GM10847 (cell line): ENCODE measurements around the gene PTBP3.

Experiments
- POLR2A ChIP-seq: IDR thresholded peaks from 2 replicates; pipeline ENCODE4 v1.6.1; 2011; ENCODE audit not compliant: insufficient read length; ENCODE audit errors: extremely low read depth

The PTBP3 gene

GRCh38 chr9:112367465-112367864 lies 34.0 kb upstream of the PTBP3 start:
- no peak for TF ChIP-seq POLR2A

DNA sequence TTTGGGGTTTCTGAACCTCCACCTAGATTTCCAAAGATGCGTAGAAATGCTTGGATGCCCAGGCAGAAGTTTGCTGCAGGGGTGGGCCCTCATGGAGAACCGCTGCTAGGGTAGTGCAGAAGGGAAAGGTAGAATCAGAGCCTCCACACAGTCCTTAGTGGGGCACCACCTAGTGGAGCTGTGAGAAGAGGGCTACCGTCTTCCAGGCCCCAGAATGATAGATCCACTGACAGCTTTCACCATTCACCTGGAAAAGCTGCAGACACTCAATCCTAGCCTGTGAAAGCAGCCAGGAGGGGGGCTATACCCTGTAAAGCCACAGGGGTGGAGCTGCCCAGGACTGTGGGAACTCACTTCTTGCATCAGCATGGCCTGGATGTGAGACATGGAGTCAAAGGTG lies 33.2 kb upstream of the PTBP3 start:
- no peak for TF ChIP-seq POLR2A

- TF ChIP-seq POLR2A, result no peak
Observed at GRCh38 chr9:112364761-112365160, 31.3 kb upstream of the PTBP3 start.

- TF ChIP-seq POLR2A, result no peak
Observed at GRCh38 chr9:112361601-112362000, 28.2 kb upstream of the PTBP3 start.

DNA sequence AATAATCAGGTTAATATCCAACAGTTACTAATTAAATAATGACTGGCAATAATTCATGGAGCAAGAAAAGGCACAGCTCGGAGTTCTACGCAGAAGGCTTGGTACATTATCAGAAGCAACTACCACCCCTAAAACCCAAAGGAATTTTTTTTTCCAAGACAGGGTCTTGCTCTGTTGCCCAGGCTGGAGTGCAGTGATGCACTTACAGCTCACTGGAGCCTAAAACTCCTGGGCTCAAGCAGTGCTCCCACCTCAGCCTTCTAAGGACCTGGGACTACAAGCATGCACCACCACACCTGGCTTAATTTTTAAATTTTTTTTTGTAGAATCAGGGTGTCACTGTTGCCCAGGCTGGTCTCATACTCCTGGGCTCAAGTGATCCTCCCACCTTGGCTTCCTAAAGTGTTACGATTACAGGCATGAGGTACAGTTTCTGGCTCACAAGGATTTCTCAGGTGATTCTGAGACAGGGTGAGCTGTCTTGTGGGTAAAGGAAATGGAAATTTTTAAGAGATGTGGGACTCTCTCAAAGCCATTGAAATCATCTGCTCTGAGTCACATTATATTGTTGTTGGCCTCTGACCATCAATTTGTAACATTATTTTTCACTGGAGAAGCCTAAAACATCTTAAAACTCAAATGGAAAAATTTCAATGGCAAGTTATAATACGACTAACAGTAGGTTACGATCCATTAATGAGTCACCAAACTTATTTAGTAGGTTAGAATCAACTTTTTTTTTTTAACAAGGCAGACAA lies 26.8 kb upstream of the PTBP3 start:
- TF ChIP-seq POLR2A, result no peak

DNA sequence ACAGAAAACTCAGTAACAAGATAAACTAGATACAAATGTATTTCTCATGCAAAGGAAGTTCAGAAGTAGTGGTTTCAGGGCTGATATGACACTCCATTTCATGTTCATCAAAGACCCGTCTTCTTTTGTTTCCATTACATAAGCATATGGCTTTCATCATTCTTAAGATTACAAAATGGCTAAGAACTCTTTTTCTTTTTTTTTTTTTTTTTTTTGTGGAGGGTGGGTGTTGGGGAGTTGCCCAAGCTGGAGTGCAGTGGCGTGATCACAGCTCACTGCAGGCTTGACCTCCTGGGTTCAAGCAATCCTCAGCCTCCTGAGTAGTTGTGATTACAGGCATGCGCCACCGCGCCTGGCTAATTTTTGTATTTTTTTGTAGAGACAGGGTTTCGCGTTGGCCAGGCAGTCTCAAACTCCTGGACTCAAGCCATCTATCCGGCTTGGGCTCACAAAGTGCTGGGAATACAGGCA lies 22.0 kb upstream of the PTBP3 start:
- TF ChIP-seq POLR2A, result no peak

- no peak for TF ChIP-seq POLR2A
Observed at GRCh38 chr9:112354081-112354743, 20.8 kb upstream of the PTBP3 start.

- no peak for TF ChIP-seq POLR2A
Observed at GRCh38 chr9:112352209-112352608, 18.8 kb upstream of the PTBP3 start.

GRCh38 chr9:112351184-112351583 lies 17.8 kb upstream of the PTBP3 start:
- no peak for TF ChIP-seq POLR2A

DNA sequence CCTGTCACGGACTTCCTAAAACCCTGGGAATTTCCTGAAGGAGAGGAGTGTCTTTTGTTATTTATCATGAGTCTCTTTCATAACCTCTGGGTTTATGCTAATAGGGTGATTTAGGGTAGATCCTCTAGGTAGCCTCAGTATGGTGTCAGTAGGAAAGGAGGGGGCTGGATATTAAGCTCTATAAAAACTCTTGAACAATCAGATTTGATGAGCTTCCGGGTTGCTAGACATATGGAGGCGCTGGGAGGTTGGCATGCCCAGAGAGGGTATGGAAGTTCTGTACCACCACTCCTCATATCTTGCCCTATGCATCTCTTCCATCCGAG lies 15.6 kb upstream of the PTBP3 start:
- TF ChIP-seq POLR2A, result no peak

GRCh38 chr9:112348257-112349007 lies 15.0 kb upstream of the PTBP3 start:
- no peak for TF ChIP-seq POLR2A

DNA sequence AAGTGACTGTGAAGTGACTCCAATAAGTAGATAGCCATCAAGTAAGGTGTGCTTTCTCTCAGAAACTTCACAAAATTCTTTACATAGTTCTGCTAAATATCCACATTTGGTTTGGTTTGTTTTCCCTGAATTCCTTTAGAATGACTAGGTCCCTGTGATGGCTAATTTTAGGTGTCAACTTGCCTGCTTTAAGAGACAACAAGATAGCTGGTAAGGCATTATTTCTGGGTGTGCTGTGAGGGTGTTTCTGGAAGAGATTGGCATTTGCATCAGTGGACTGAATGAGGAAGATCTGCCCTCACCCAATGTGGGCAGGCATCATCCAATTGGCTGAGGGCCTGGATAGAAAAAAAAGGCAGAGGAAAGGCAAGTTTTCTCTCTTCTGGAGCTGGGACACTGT lies 8.3 kb upstream of the PTBP3 start:
- TF ChIP-seq POLR2A, result no peak

GRCh38 chr9:112339886-112340285 lies 6.5 kb upstream of the PTBP3 start:
- TF ChIP-seq POLR2A, result no peak

DNA sequence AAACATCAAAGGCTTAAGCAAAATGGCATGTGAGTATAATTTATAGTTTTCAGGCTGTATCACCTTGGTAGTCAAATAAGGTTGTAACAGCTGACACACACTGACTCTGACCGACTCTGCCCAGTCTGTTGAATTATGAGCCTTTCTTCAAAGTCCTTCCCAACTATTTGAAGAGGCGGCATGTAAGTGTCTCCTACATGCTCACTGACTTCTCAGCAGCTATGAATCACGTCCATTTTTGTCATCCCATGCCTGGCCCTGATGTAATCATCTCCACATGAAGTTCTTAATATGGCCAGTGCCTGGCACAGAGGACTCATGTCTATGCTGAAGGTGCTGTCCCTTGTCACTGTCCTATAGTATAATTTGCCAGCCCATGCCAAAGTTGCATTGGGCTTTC lies 5.1 kb upstream of the PTBP3 start:
- TF ChIP-seq POLR2A, result no peak

GRCh38 chr9:112337547-112337946 lies 4.1 kb upstream of the PTBP3 start:
- TF ChIP-seq POLR2A, result no peak

GRCh38 chr9:112334432-112334841 lies 1.0 kb upstream of the PTBP3 start:
- no peak for TF ChIP-seq POLR2A
